SK-N-SH treated with all-trans-retinoic acid at 6 μM for 48 hours (cell line): ENCODE data around the gene GFRA1.
A peak's percentile ranks its signal among the peaks of the same experiment; 100 is the strongest.

ENCODE experiments used
- ARNTL ChIP-seq: fragments of 450-650 bp; formaldehyde crosslinking; IDR thresholded peaks from 2 replicates; pipeline ENCODE4 v1.5.0; 2020; ENCODE audit warnings: low read depth, mild to moderate bottlenecking, moderate library complexity, borderline replicate concordance
- CREB5 ChIP-seq: fragments of 250-450 bp; sonication (Bioruptor Pico); IDR thresholded peaks from 2 replicates; pipeline ENCODE4 v1.5.1; 2020; ENCODE audit warnings: low read depth, mild to moderate bottlenecking, moderate library complexity
- CSRNP3 ChIP-seq: fragments of 250-450 bp; sonication (Bioruptor Pico); IDR thresholded peaks from 2 replicates; pipeline ENCODE4 v1.5.1; 2021; ENCODE audit warnings: mild to moderate bottlenecking, moderate library complexity
- GLIS3 ChIP-seq: fragments of 250-450 bp; sonication (Bioruptor Pico); IDR thresholded peaks from 2 replicates; pipeline ENCODE4 v1.5.0; 2020; ENCODE audit warnings: mild to moderate bottlenecking, moderate library complexity
- OSR1 ChIP-seq: fragments of 250-450 bp; sonication (Bioruptor Pico); IDR thresholded peaks from 2 replicates; pipeline ENCODE4 v1.8.0; 2022; ENCODE audit warnings: moderate library complexity, mild to moderate bottlenecking, inconsistent platforms
- PATZ1 ChIP-seq: fragments of 250-450 bp; sonication (Bioruptor Pico); IDR thresholded peaks from 2 replicates; pipeline ENCODE4 v1.8.0; 2020; ENCODE audit warnings: mild to moderate bottlenecking, moderate library complexity, borderline replicate concordance
- POU6F1 ChIP-seq: fragments of 250-450 bp; sonication (Bioruptor Pico); IDR thresholded peaks from 2 replicates; pipeline ENCODE4 v1.8.0; 2021; ENCODE audit warnings: low read depth, mild to moderate bottlenecking, moderate library complexity, borderline replicate concordance
- RARB ChIP-seq: fragments of 250-450 bp; sonication (Bioruptor Pico); IDR thresholded peaks from 2 replicates; pipeline ENCODE4 v1.8.0; 2021; ENCODE audit warnings: mild to moderate bottlenecking, moderate library complexity
- SNAI2 ChIP-seq: fragments of 250-450 bp; sonication (Bioruptor Pico); IDR thresholded peaks from 2 replicates; pipeline ENCODE4 v1.5.0; 2020; ENCODE audit warnings: mild to moderate bottlenecking, moderate library complexity
- ZFP3 ChIP-seq: fragments of 250-450 bp; sonication (Bioruptor Pico); IDR thresholded peaks from 2 replicates; pipeline ENCODE4 v1.5.0; 2020; ENCODE audit warnings: mild to moderate bottlenecking, moderate library complexity
- ZFP30 ChIP-seq: fragments of 450-650 bp; formaldehyde crosslinking; IDR thresholded peaks from 2 replicates; pipeline ENCODE4 v1.5.0; 2022; ENCODE audit warnings: mild to moderate bottlenecking, moderate library complexity
- ZNF565 ChIP-seq: fragments of 450-650 bp; formaldehyde crosslinking; conservative IDR thresholded peaks from 2 replicates; pipeline ENCODE4 v1.5.0; 2020; ENCODE audit warnings: low read depth, mild to moderate bottlenecking, moderate library complexity
- ZNF8 ChIP-seq: fragments of 450-650 bp; formaldehyde crosslinking; IDR thresholded peaks from 2 replicates; pipeline ENCODE4 v1.5.0; 2020; ENCODE audit warnings: mild to moderate bottlenecking, moderate library complexity

GRCh38 chr10:116014871-116015582, 258.0 kb downstream of the GFRA1 start:
- 0 out of 2 replicates have a peak, but pooled peaks have one; percentile 30 for TF ChIP-seq PATZ1 (CRISPR knock-in tag)
- no peak for TF ChIP-seq GLIS3 (CRISPR knock-in tag)
- TF ChIP-seq ZFP30, result no peak
- no peak for TF ChIP-seq CREB5 (CRISPR knock-in tag)
- no peak for TF ChIP-seq ZFP3
- TF ChIP-seq CSRNP3 (CRISPR knock-in tag), result no peak
- no peak for TF ChIP-seq ARNTL (CRISPR knock-in tag)
- TF ChIP-seq POU6F1, result no peak
- no peak for TF ChIP-seq SNAI2 (CRISPR knock-in tag)
- TF ChIP-seq OSR1 (CRISPR knock-in tag), result no peak
- TF ChIP-seq RARB (CRISPR knock-in tag), result no peak
- no peak for TF ChIP-seq ZNF565
- no peak for TF ChIP-seq ZNF8 (CRISPR knock-in tag)
